Measurements from ENCODE around the gene SORCS1.

DNA sequence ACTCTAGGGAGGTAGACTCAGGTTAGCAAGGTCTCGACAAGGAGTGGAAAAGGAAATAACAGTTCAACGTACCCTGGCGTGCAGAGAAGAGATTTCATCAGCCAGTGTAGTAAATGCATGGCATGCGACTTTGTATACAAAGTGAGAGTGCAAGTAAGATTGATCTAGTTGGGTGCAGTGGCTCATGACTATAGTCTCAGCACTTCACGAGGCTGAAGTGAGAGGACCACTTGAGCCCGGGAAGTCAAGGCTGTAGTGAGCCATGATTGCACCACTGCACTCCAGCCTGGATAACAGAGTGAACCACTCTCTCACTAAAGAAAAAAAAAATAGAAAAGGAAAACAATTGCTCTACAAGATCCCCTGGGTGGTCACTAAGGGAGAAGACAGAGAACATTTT is 528.6 kb downstream of the SORCS1 start:
- TF ChIP-seq EZH2 (IDR thresholded peaks at IDR 0.05; ENCODE audit: insufficient read depth, poor library complexity, severe bottlenecking) (no peak), EZH2phosphoT487 (IDR thresholded peaks at IDR 0.05; ENCODE audit: insufficient read depth, low read depth) (no peak)

All from GM23248 (cell line).